COLO668 (cell line): Measurements from ENCODE around the gene LMNTD2.

Source experiments
- DNase-seq: peaks from one replicate; lab custom pipeline; 2025; ENCODE audit not compliant: unreplicated experiment; lab: John Stamatoyannopoulos, UW

The LMNTD2 gene

GRCh38 chr11:568306-569157 is 8.0 kb upstream of the LMNTD2 start:
- peak; percentile 86 for DNase-seq

GRCh38 chr11:567629-568292 is 7.2 kb upstream of the LMNTD2 start:
- no peak for DNase-seq

DNA sequence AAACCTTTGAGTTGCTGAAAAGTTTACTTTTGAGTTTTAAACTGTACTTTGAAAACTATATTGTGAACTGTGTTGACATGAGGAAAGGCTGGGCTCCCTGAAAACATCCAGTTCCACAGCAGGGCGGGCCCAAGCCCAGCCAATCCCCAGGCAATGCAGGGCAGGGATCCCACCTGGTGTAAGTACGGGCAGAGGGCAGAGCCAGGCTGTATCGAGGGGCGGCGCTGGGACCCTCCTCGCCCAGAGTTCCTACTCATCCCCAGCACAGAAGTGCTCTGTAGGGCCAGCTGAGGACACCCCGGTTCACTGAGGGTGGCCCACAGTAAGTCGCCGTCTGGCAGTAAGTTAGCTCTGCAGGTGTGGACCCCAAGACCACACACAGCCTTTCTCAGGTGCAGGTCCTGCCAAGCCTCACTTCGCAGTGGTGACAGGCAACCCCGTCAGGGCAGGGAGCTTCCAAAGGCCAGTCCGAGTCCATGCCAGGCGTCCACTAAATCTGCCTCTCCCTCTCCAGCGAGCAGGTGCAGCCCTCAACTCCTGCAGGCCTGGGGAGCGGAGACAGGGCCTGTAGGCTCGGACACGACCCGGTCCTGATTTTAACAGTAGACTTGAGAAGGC is 6.6 kb upstream of the LMNTD2 start:
- DNase-seq, result peak; percentile 7

DNA sequence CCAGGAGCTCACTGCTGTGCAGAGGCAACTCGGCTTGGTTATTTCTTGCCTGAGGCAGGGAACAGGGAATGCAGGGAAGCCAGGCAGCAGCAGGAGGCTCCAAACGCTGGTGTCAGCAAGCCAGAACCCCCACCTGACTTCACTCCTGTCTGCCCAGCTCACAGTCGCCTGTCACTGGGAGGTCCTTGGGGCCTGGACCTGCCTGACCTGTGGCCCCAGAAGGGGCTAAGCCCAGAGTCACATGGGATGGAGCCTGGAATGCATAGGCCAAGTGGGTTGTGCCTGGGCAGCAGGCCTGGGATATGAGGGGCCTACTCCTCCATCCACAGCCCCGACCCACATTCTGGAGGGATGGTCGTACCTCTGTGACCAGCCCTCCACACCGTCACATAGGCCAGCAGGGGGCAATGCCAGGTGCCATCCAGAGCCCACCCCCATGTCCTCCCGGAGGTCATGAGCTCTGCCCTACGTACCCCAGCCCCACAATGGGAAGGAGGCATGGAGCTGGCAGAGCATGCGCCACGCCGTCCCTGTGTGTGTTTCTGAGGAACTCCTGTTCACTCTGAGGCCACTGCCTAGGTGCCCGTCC is 5.5 kb upstream of the LMNTD2 start:
- no peak for DNase-seq

DNA sequence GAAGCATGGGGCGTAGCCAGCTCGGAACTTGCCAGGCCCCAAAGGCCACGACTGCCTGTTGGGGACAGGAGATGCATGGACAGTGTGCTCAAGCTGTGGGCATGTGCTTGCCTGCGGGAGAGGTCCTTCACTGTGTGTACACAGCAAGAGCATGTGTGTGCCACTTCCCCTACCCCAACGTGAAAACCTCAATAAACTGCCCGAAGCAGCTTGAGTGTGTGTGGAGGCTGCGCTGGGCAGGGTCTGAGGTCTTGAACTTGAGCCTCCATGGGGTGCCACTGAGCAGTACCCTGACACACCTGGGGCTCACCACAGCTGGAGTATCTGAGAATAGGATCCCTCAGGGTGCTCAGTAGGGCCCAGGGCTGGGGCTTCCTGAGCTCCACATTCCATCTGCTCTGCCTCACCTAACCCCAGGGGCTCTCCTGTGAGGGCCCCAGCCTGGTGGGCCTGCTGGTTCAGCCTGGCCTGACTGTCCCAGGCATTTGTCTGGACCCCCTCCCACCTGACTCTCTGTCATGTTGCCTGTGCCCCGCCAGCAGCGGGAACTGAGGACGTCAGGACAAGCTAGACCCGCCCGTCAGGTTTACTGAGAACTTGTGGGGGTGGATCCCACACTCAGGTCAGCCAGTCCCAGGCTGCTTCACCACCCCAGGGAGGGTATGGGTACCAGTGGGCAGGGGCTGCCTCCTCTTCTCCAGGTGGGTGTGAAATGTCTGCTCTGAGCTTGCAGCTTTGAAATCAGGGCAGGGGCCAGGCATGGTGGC is 3.5 kb upstream of the LMNTD2 start:
- no peak for DNase-seq

DNA sequence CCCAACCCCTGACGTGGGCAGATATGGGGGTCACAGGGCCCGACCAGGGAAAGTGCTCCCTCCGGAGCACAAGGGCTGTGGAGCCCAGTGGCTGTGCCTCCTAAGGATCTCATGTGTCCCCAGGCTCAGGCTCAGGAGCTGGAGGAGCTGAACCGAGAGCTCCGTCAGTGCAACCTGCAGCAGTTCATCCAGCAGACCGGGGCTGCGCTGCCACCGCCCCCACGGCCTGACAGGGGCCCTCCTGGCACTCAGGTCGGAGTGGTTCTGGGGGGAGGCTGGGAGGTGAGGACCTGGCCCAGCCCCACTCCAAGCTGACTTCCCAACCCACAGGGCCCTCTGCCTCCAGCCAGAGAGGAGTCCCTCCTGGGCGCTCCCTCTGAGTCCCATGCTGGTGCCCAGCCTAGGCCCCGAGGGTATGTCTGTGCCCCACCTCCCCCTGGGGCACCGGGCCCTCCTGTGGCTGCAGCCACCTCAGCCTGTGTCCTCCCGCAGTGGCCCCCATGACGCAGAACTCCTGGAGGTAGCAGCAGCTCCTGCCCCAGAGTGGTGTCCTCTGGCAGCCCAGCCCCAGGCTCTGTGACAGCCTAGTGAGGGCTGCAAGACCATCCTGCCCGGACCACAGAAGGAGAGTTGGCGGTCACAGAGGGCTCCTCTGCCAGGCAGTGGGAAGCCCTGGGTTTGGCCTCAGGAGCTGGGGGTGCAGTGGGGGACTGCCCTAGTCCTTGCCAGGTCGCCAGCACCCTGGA is 2.7 kb upstream of the LMNTD2 start:
- no peak for DNase-seq

- no peak for DNase-seq
Observed at GRCh38 chr11:562046-562645, 1.6 kb upstream of the LMNTD2 start.

DNA sequence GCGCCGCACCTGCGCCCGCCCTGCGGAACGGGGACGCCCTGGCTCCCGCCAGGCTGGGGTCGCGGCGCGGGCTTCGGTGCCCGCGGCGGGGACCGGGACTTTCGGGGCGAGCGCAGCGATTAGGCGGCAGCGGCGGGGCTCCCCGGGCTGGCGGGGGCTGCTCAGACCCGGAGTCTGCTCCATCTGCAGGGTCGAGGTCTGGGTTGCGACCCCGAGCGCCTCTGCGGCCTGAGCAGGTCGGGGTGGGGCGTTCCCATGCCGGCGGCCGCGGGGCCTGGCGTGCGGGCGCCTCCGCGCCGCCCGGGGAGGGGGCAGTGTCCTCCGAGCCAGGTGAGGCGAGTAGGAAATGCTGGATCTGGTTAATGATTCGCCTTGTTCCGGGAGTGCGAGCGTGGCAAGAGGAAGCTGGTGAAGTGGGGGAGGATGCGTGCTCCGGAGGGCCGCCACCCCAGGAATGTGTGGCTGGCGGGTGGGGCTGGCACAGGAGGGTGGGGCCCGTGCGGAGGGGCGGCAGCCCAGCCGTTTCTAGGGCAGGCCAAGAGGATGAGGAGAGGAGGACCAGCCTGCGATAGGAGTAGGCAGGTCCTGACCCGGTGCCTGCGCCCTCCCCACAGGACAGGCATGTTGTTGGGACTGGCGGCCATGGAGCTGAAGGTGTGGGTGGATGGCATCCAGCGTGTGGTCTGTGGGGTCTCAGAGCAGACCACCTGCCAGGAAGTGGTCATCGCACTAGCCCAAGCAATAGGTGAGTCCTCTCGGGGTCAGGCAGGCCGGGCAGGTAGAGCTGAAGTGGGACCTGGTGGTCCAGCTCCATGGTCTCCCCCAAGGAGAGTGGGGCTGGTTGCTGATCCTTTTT is 838 bp upstream of the LMNTD2 start:
- DNase-seq, result peak; percentile 59

DNA sequence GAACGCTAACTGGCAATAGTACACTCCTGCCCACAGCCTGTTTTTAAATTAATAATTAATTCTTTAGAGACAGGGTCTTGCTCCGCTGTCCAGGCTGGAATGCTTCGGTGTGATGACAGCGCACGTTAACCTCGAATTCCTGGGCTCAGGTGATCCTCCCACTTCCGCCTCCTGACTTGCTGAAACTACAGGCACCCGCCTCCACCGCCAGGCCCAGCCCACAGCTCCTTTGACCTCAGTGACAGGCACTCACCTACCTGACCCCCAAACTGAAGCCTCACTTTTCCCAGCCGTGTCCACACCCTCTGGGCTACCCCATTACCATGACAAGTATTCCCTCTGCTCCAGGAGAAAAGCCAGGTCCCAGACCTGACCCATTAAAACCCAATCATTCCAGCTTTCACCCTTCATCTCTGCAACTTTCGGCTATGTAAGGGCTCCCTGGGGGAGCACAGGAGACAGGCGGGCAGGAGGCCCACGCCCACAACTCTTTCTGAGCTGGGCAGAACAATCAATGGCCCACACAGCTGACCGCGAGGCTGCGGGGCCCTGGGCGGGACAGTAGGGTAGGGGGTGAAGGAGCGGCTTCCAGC is 730 bp downstream of the LMNTD2 start:
- no peak for DNase-seq

- no peak for DNase-seq
Observed at GRCh38 chr11:559020-559620, 1.4 kb downstream of the LMNTD2 start.

GRCh38 chr11:558503-558902 is 2.0 kb downstream of the LMNTD2 start:
- DNase-seq, result no peak

DNA sequence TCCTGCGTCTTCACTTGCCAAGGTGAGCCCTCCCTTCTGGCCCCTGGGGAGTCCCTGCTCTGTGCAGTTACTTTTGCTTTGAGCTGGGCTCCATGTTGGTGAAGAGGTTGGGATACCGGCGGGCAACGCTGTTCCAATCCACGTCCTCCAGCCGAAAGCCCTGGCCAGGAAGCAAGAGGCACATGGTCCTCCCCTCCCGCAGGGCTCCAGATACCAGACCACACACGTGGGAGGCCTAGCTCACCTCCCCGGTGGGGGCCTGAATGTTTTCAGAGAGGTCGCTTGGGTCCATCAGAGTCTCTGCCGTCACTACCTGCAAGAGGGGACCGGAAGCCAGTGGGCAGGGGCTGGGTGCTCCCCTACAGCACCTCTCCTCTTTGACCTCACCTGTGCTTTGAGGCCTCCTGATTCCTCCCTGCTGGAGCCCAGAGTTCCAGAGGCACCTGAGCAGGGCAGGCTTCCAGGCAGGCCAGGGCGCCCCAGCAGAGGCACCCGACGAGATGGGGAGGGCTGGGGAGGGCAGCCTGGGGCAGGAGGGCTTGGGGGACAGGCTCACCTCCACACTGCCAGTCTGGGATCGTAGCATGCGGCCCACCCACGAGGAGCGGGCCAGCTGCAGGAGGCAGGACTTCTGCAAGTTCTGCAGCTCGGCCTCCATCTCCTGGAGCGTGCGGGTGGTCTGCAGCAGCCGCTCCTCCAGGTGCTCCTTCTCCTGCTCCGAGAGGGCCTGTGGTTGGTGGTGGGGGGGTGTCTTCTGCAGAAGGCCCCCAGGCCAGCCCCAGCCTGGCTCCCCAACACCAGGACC is 3.0 kb downstream of the LMNTD2 start:
- DNase-seq, result no peak

DNA sequence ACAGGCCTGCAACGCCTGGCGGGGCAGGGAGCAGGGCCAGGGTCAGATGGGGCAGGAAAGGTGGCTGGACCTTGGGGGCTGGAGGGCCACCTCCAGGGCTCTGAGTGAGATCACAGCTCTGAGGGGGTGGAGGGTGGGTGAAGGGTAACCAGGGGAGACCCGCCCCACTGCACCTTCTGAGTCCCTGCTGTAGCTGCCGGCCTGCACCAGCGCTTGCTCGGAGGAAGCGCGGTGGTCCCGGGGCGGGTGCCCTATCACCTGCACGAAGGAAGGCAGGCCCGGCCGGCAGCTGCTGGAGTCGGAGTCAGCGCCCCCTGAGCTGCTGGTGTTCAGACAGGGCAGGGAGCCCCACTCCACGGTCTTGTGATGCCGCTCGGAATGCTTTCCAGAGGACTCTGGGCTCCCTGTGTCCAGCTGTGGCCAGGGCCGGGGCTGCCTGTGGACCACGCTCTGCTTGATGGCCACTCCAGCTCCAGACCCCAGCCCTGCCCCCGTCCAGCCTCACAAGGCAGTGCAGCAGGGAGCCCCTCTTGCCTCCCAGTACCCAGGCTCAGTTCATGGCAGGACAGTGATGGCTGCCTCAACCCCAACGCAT is 3.8 kb downstream of the LMNTD2 start:
- no peak for DNase-seq

DNA sequence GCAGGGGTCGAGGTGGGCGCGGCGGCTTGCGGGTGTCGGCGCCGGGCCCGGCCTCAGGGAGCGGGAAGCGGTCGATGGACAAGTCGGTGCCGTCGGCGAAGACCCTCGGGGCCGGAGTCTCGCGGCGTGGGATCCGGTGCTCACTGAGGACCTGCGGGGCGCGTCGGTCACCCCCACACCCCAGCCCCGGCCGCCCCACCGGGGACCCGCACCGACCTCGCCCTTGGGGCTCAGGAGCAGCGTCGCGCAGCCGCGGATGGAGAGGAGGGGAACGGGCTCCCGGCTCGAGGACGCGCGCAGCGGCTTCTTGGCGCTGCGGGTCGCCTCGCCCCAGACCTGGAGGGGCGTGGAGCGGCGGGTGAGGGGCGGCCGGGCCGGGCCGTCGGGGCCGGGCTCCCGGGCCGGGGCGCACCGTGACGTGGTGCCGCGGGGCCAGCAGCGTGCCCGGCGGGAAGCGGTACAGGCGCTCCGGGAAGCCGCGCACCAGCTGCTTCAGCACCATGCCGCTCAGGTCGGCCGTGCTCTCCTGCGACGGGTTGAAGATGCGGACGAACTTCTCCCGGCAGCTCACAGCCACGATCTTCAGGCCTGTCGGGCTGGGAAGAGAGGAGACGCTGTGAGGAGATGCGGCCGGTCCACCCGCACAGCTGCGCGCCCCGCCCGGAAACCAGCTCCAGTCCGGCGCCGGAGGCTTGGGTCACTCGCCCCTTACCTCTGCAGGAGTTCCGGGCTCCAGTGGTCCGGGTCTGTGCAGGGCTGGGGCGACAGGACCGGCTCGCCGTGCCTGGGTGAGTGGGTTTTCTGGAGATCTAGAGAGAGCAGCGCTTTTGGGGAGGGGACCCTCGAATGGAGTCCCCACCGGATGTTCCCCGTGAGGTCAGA is 4.5 kb downstream of the LMNTD2 start:
- DNase-seq, result peak; percentile 15

DNA sequence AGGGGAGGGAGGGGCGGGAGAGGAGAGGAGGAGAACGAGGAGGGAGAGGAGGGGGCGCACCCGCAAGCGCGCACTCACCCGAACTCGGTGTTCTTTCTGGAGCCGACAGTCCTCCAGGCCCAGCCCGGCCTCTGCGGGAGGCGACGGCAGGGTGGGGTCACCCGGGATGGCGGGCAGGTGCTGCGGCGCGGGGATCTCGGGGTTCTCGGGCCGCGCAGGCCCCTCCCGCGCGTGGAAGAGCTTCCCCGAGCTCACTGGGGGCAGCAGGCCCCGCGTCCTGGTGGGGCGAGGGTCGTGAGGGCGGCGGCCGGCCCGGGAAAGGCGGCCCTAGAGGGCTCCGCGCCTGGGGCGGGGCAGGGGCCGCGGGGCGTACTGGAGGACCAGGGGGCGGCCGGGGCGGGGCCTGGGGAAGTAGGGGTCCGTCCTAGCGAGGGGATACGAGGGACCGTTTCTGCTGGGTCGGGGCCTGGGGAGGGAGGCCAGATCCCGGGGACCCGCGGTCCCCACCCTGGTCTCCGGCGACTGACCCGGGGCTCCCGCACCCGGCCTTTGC is 5.2 kb downstream of the LMNTD2 start:
- no peak for DNase-seq
